Non-pigmented ciliary epithelial cell (primary cell): ENCODE measurements around the gene FBH1.

ENCODE experiments used
- DNase-seq: peaks from one replicate; pipeline ENCODE4 v3.0.0-alpha.2; 2010; ENCODE audit warnings: low read depth

The FBH1 gene

GRCh38 chr10:5981529-5981928 lies 91.5 kb downstream of the FBH1 start:
- no peak for DNase-seq

GRCh38 chr10:5983774-5984173 lies 93.7 kb downstream of the FBH1 start:
- DNase-seq, result no peak

- DNase-seq, result no peak
These were observed 95.0 kb downstream of the FBH1 start for GRCh38 chr10:5985029-5985428.
